Neural progenitor cell (in vitro differentiated cells): ENCODE measurements around the gene FADS6.

Experiments used
- CTCF ChIP-seq: fragments of 200-600 bp; sonication (generic); IDR thresholded peaks from 2 replicates; pipeline ENCODE4 v1.5.1; 2017; ENCODE audit warnings: antibody characterized with exemption, mild to moderate bottlenecking
- EZH2phosphoT487 ChIP-seq: fragments of 200-600 bp; sonication (generic); IDR thresholded peaks from 2 replicates; pipeline ENCODE4 v1.6.1; 2017; ENCODE audit warnings: antibody characterized with exemption

GRCh38 chr17:74853048-74853397, 40.4 kb downstream of the FADS6 start:
- no peak for TF ChIP-seq CTCF
- peak; percentile 12 for TF ChIP-seq EZH2phosphoT487
